Naive thymus-derived CD4-positive, alpha-beta T cell (primary cell): ENCODE data around the gene ADAMTS4. TPM values are rescaled to one million over a fixed set of nuclear protein-coding genes. Genes with fewer than 3 reads are reported as not detected.

Experiments
- ATAC-seq: fragments of 150-1000 bp; cut with Tn5 transposase; 2 replicates; pipeline ENCODE4 v1.10.0; 2021; ENCODE audit warnings: mild to moderate bottlenecking, moderate library complexity
- CTCF ChIA-PET: fragments of 350-600 bp; sonication (Branson Sonifier 250); formaldehyde crosslinking; loops from one replicate; lab custom pipeline; 2021; ENCODE audit warnings: antibody characterized with exemption; lab: Charles Lee
- POLR2A ChIA-PET: fragments of 350-600 bp; sonication (Branson Sonifier 250); formaldehyde crosslinking; loops from one replicate; lab custom pipeline; 2021; ENCODE audit warnings: antibody characterized with exemption, inconsistent platforms; lab: Charles Lee
- DNase-seq, 9 donors: peaks; one replicate each; pipeline versions ENCODE4 v3.0.0 to v3.0.0-alpha.2; 2020 to 2022; ENCODE audit warnings: mixed read lengths in 1 of 9
- H3K27ac ChIP-seq: one replicate; pipeline ENCODE4 v1.7.0; 2013; ENCODE audit warnings: mild to moderate bottlenecking, low read depth, low read length, moderate library complexity
- H3K27me3 ChIP-seq, 2 donors: one replicate each; pipeline ENCODE4 v1.7.0; 2013; ENCODE audit warnings: low read length in 2 of 2, mild to moderate bottlenecking in 2 of 2, moderate library complexity in 2 of 2; ENCODE audit not compliant: control insufficient read depth in 2 of 2, insufficient read depth in 2 of 2
- H3K36me3 ChIP-seq, 3 experiments: 1 replicate in 2 of 3; 2 replicates in 1 of 3; pipeline ENCODE4 v1.7.0; 2013; ENCODE audit warnings: low read length in 3 of 3, mild to moderate bottlenecking in 3 of 3, moderate library complexity in 1 of 3; ENCODE audit not compliant: insufficient read depth in 3 of 3, control insufficient read depth in 2 of 3
- H3K4me1 ChIP-seq, 2 donors: one replicate each; pipeline ENCODE4 v1.7.0; 2013; ENCODE audit warnings: low read length in 2 of 2, mild to moderate bottlenecking in 2 of 2, moderate library complexity in 1 of 2; ENCODE audit not compliant: control insufficient read depth in 2 of 2, insufficient read depth in 2 of 2
- H3K4me3 ChIP-seq: 2 replicates; pipeline ENCODE4 v1.7.0; 2013; ENCODE audit warnings: mild to moderate bottlenecking, low read length
- H3K9me3 ChIP-seq, 3 experiments: 1 replicate in 2 of 3; 2 replicates in 1 of 3; pipeline ENCODE4 v1.7.0; 2013; ENCODE audit warnings: low read length in 3 of 3; ENCODE audit not compliant: control insufficient read depth in 2 of 3
- H3K27ac Mint-ChIP-seq, 9 donors: one replicate each; pipeline ENCODE4 v1.8.0; 2020 to 2022; ENCODE audit warnings: mixed read lengths in 9 of 9, mild to moderate bottlenecking in 8 of 9, moderate library complexity in 5 of 9, inconsistent platforms in 2 of 9
- H3K27me3 Mint-ChIP-seq, 5 donors: one replicate each; pipeline ENCODE4 v1.8.0; 2021 to 2022; ENCODE audit warnings: mixed read lengths in 5 of 5, mild to moderate bottlenecking in 1 of 5
- H3K36me3 Mint-ChIP-seq, 5 donors: one replicate each; pipeline ENCODE4 v1.8.0; 2020 to 2022; ENCODE audit warnings: mixed read lengths in 5 of 5, mild to moderate bottlenecking in 3 of 5, inconsistent platforms in 1 of 5
- H3K4me1 Mint-ChIP-seq, 7 donors: one replicate each; pipeline ENCODE4 v1.8.0; 2020 to 2022; ENCODE audit warnings: mixed read lengths in 7 of 7, mild to moderate bottlenecking in 3 of 7, inconsistent platforms in 1 of 7
- H3K4me3 Mint-ChIP-seq, 10 donors: one replicate each; pipeline ENCODE4 v1.8.0; 2020 to 2022; ENCODE audit warnings: mild to moderate bottlenecking in 10 of 10, mixed read lengths in 10 of 10, moderate library complexity in 6 of 10, inconsistent platforms in 2 of 10
- H3K9me3 Mint-ChIP-seq, 11 donors: one replicate each; pipeline ENCODE4 v1.8.0; 2020 to 2022; ENCODE audit warnings: mixed read lengths in 11 of 11, mild to moderate bottlenecking in 4 of 11, inconsistent platforms in 1 of 11, moderate library complexity in 1 of 11
- intact Hi-C, 2 donors: fragments of 100-400 bp; cut with micrococcal nuclease; formaldehyde crosslinking; loops; one replicate each; pipeline ENCODE4 v1.15.1; 2023
- polyA plus RNA-seq, 2 donors: library from polyadenylated mRNA; unstranded; fragments of 300-500 nt; fragmentation: Illumina TruSeq; gene quantifications; one replicate each; pipeline ENCODE4 v1.2.3, GENCODE V29; 2021
- total RNA-seq, 6 experiments: library from RNA in 5 of 6; stranded (reverse) in 5 of 6; gene quantifications; 1 replicate in 5 of 6; 2 replicates in 1 of 6; pipeline ENCODE4 v1.2.3 and lab custom pipeline; 2021 to 2026

ADAMTS4 gene
- total and polyA plus RNA-seq, 7 experiments from 2014 or later = 0.21 to 3.3 (median 1.1) TPM

GRCh38 chr1:161185732-161186311 lies 13.0 kb downstream of the ADAMTS4 start:
- POLR2A ChIA-PET = interaction anchor here (0.6 to 29.1 kb wide), 21 partner anchors 8 to 540 kb away, joined by 3 to 508 read pairs (median 5); partner anchors contain the start of genes ADAMTS4, APOA2, ARHGAP30 and FCER1G
- DNase-seq (peak in 1 of 9 donors; percentile 16), ATAC-seq (peak; percentile 44)
- H3K9me3 ChIP-seq = no peaks in the 10 kb centered on the region
- Mint-ChIP-seq H3K27me3 (no peaks in the 10 kb centered on the region), H3K4me3 (peak overlapping the region; percentile 76 to 89 (median 84)), H3K4me1 (peaks cover 60 to 85% (median 75%) of the 10 kb centered on the region in 7 donors), H3K9me3 (peaks cover 0 to 2% (median 0%) of the 10 kb centered on the region in 11 donors), H3K27ac (peak overlapping the region; percentile 92 to 99 (median 97)), H3K36me3 (peaks cover 0 to 10% (median 0%) of the 10 kb centered on the region in 5 donors)
- H3K27me3 ChIP-seq = no peaks in the 10 kb centered on the region
- peaks cover 71 to 76% of the 10 kb centered on the region in 2 donors for H3K4me1 ChIP-seq
- no peaks in the 10 kb centered on the region for H3K36me3 ChIP-seq
- intact Hi-C loops = loop anchor here (1.0 kb wide), 7 partner anchors 9 to 54 kb away; partner anchors contain the start of genes NDUFS2 (in 2 of the 2), B4GALT3 (in 1 of the 2), DEDD (in 1 of the 2) and PPOX (in 1 of the 2)
- H3K4me3 ChIP-seq = peak overlapping the region; percentile 22
- peak overlapping the region; percentile 65 for H3K27ac ChIP-seq
- CTCF ChIA-PET = interaction anchor here (0.6 to 1.9 kb wide), 8 partner anchors 9 to 123 kb away, joined by 3 to 7 read pairs (median 4); partner anchors contain the start of genes NDUFS2, PPOX and TOMM40L

GRCh38 chr1:161185282-161185682 lies 13.6 kb downstream of the ADAMTS4 start:
- Mint-ChIP-seq H3K36me3 (peaks cover 0 to 10% (median 0%) of the 10 kb centered on the region in 5 donors), H3K9me3 (peaks cover 0 to 2% (median 0%) of the 10 kb centered on the region in 11 donors), H3K27ac (peak overlapping the region; percentile 92 to 99 (median 97)), H3K4me1 (peaks cover 65 to 90% (median 80%) of the 10 kb centered on the region in 7 donors), H3K4me3 (peak overlapping the region; percentile 76 to 89 (median 84)), H3K27me3 (no peaks in the 10 kb centered on the region)
- peak; percentile 88 for ATAC-seq
- H3K4me3 ChIP-seq = peak overlapping the region; percentile 24
- peaks cover 74 to 79% of the 10 kb centered on the region in 2 donors for H3K4me1 ChIP-seq
- peak; percentile 38 to 92 (median 87) for DNase-seq
- no peaks in the 10 kb centered on the region for H3K9me3 ChIP-seq
- ChIA-PET CTCF (interaction anchor here (0.6 to 1.9 kb wide), 5 partner anchors 9 to 124 kb away, joined by 3 to 7 read pairs (median 5); partner anchors contain the start of genes PPOX and TOMM40L), POLR2A (interaction anchor here (0.6 to 29.1 kb wide), 16 partner anchors 8 to 540 kb away, joined by 3 to 508 read pairs (median 5); partner anchors contain the start of genes ADAMTS4, APOA2, ARHGAP30 and FCER1G)
- peak overlapping the region; percentile 65 for H3K27ac ChIP-seq
- no peaks in the 10 kb centered on the region for H3K36me3 ChIP-seq
- intact Hi-C loops = loop anchor here (1.0 kb wide), 7 partner anchors 8 to 53 kb away; partner anchors contain the start of genes NDUFS2 (in 2 of the 2), B4GALT3 (in 1 of the 2), DEDD (in 1 of the 2) and PPOX (in 1 of the 2)
- H3K27me3 ChIP-seq = no peaks in the 10 kb centered on the region

GRCh38 chr1:161182214-161182613 lies 16.6 kb downstream of the ADAMTS4 start:
- no peaks in the 10 kb centered on the region for H3K27me3 Mint-ChIP-seq
- peak overlapping the region; percentile 52 to 89 (median 80) for H3K4me3 Mint-ChIP-seq
- peaks cover 60 to 90% (median 82%) of the 10 kb centered on the region in 7 donors for H3K4me1 Mint-ChIP-seq
- Histone ChIP-seq H3K27ac (peak overlapping the region; percentile 67), H3K4me3 (peak overlapping the region; percentile 43), H3K9me3 (no peaks in the 10 kb centered on the region), H3K36me3 (peaks cover 0 to 2% (median 0%) of the 10 kb centered on the region in 3 experiments), H3K4me1 (peaks cover 60 to 71% of the 10 kb centered on the region in 2 donors), H3K27me3 (no peaks in the 10 kb centered on the region)
- H3K36me3 Mint-ChIP-seq = peaks cover 0 to 8% (median 0%) of the 10 kb centered on the region in 5 donors
- H3K27ac Mint-ChIP-seq = peak overlapping the region; percentile 91 to 99 (median 96)
- peaks cover 0 to 2% (median 0%) of the 10 kb centered on the region in 11 donors for H3K9me3 Mint-ChIP-seq
- intact Hi-C loops = loop anchor here (1.0 kb wide), 3 partner anchors 10 to 200 kb away; partner anchors contain the start of gene PPOX (in 1 of the 2)
- DNase-seq (peak in 8 of 9 donors; percentile 49 to 74 (median 58)), ATAC-seq (peak; percentile 46)
- CTCF ChIA-PET = interaction anchor here (0.6 to 5.6 kb wide), 12 partner anchors 10 to 707 kb away, joined by 3 to 76 read pairs (median 8); partner anchors contain the start of genes NDUFS2, PPOX and TOMM40L
- POLR2A ChIA-PET = interaction anchor here (0.5 to 5.6 kb wide), 21 partner anchors 11 to 200 kb away, joined by 3 to 101 read pairs (median 7); partner anchors contain the start of genes ADAMTS4, ARHGAP30, NDUFS2 and PPOX

GRCh38 chr1:161180639-161181038 lies 18.2 kb downstream of the ADAMTS4 start:
- Histone ChIP-seq H3K36me3 (peaks cover 0 to 9% (median 0%) of the 10 kb centered on the region in 3 experiments), H3K4me3 (no peak overlapping the region), H3K4me1 (peaks cover 55 to 67% of the 10 kb centered on the region in 2 donors), H3K9me3 (no peaks in the 10 kb centered on the region), H3K27me3 (no peaks in the 10 kb centered on the region), H3K27ac (no peak overlapping the region)
- ATAC-seq = no peak
- ChIA-PET POLR2A (interaction anchor here (0.7 to 5.6 kb wide), 11 partner anchors 8 to 201 kb away, joined by 3 to 101 read pairs (median 10); partner anchors contain the start of genes ADAMTS4, DEDD, NDUFS2 and PPOX), CTCF (interaction anchor here (0.7 to 5.6 kb wide), 9 partner anchors 12 to 202 kb away, joined by 3 to 76 read pairs (median 13); partner anchors contain the start of genes NDUFS2, PPOX and TOMM40L)
- Mint-ChIP-seq H3K27ac (peak overlapping the region; percentile 80 to 99 (median 93)), H3K4me1 (peaks cover 60 to 90% (median 79%) of the 10 kb centered on the region in 7 donors), H3K4me3 (peak overlapping the region; percentile 1 to 89 (median 48)), H3K27me3 (no peaks in the 10 kb centered on the region), H3K9me3 (peaks cover 0 to 2% (median 0%) of the 10 kb centered on the region in 11 donors), H3K36me3 (peaks cover 0 to 4% (median 0%) of the 10 kb centered on the region in 5 donors)
- intact Hi-C loops = no loop called here
- no peak for DNase-seq

GRCh38 chr1:161179698-161180097 lies 19.2 kb downstream of the ADAMTS4 start:
- POLR2A ChIA-PET = interaction anchor here (0.6 to 5.6 kb wide), 7 partner anchors 13 to 202 kb away, joined by 3 to 101 read pairs (median 35); partner anchors contain the start of genes ADAMTS4, NDUFS2, PPOX and TOMM40L
- no peak for DNase-seq

More at GRCh38 chr1:161179698-161180097, 19.2 kb downstream of the ADAMTS4 start:
- Mint-ChIP-seq H3K27ac (peak overlapping the region in 6 of 9 donors; percentile 50 to 99 (median 98)), H3K9me3 (peaks cover 0 to 2% (median 0%) of the 10 kb centered on the region in 11 donors), H3K36me3 (peaks cover 0 to 10% (median 6%) of the 10 kb centered on the region in 5 donors), H3K4me3 (peak overlapping the region in 3 of 10 donors; percentile 26 to 89 (median 47)), H3K27me3 (no peaks in the 10 kb centered on the region), H3K4me1 (peaks cover 63 to 90% (median 81%) of the 10 kb centered on the region in 7 donors)
- no peak for ATAC-seq
- intact Hi-C loops = no loop called here
- CTCF ChIA-PET = interaction anchor here (0.9 to 5.6 kb wide), 7 partner anchors 13 to 203 kb away, joined by 3 to 76 read pairs (median 32); partner anchors contain the start of genes NDUFS2, PPOX and TOMM40L
- no peak overlapping the region for H3K4me3 ChIP-seq
- H3K4me1 ChIP-seq = peaks cover 54 to 63% of the 10 kb centered on the region in 2 donors
- peaks cover 0 to 18% (median 0%) of the 10 kb centered on the region in 3 experiments for H3K36me3 ChIP-seq
- no peaks in the 10 kb centered on the region for H3K27me3 ChIP-seq
- H3K27ac ChIP-seq = no peak overlapping the region
- H3K9me3 ChIP-seq = no peaks in the 10 kb centered on the region
